Stimulated activated CD4-positive, alpha-beta T cell treated with anti-CD3 and anti-CD28 coated beads, Interleukin-12 subunit alpha, Interleukin-12 subunit beta, amount 100 ng/mL, for 24 hours (primary cell): ENCODE measurements around the gene LILRB1.
"Not testable (repeated sequence)": the region's sequence is repeated elsewhere in the genome, so short reads cannot be mapped to it uniquely, and the experiment has no call there.

Experiments
- DNase-seq, 2 experiments: peaks; one replicate each; pipeline ENCODE4 v3.0.0-alpha.2; 2020; ENCODE audit warnings: low read depth in 2 of 2

Gene LILRB1

GRCh38 chr19:54624934-54625730 lies 5.2 kb upstream of the LILRB1 start:
- not testable (repeated sequence) for DNase-seq

- DNase-seq: no peak
Measured at GRCh38 chr19:54626757-54627156, 3.5 kb upstream of the LILRB1 start.

GRCh38 chr19:54627912-54628311 lies 2.4 kb upstream of the LILRB1 start:
- DNase-seq: not testable (repeated sequence)

DNA sequence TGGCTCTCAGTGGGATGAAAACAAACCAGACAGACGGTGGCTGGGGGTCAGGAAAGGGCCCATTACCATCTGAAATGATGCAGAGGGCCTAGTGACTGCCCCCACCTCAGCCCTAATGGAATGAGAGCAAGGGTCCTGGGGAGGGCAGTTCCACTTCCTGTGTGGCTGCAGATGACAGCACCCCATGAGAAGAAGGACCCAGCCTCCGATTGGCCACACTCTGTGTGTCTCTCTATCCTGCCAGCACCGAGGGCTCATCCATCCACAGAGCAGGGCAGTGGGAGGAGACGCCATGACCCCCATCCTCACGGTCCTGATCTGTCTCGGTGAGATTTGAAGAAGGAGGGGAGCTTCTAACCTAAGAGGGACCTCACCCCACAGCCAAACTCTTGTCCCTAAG lies 498 bp downstream of the LILRB1 start:
- DNase-seq: no peak

DNA sequence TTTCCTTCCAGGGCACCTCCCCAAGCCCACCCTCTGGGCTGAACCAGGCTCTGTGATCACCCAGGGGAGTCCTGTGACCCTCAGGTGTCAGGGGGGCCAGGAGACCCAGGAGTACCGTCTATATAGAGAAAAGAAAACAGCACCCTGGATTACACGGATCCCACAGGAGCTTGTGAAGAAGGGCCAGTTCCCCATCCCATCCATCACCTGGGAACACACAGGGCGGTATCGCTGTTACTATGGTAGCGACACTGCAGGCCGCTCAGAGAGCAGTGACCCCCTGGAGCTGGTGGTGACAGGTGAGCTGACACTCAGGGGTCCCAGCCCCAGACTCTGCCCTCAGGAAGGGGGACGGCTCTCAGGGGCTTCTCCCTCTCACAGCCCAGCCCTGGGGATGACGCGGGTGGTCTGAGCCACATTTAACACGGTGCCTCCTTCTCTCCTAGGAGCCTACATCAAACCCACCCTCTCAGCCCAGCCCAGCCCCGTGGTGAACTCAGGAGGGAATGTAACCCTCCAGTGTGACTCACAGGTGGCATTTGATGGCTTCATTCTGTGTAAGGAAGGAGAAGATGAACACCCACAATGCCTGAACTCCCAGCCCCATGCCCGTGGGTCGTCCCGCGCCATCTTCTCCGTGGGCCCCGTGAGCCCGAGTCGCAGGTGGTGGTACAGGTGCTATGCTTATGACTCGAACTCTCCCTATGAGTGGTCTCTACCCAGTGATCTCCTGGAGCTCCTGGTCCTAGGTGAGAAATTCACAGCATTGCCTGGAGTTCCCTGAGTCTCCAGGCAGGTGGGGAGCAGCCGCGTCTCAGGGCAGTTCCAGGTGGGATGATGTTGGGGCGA lies 1.4 kb downstream of the LILRB1 start:
- DNase-seq: not testable (repeated sequence)

DNA sequence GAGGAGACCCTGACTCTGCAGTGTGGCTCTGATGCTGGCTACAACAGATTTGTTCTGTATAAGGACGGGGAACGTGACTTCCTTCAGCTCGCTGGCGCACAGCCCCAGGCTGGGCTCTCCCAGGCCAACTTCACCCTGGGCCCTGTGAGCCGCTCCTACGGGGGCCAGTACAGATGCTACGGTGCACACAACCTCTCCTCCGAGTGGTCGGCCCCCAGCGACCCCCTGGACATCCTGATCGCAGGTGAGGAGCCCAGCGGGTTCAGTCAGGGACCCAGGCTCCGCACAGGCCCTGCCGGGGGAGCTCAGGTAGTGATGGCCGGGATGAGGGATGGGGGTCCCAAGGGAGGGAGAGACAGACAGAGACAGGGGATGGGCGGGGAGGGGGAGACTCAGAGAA lies 2.2 kb downstream of the LILRB1 start:
- not testable (repeated sequence) for DNase-seq

DNA sequence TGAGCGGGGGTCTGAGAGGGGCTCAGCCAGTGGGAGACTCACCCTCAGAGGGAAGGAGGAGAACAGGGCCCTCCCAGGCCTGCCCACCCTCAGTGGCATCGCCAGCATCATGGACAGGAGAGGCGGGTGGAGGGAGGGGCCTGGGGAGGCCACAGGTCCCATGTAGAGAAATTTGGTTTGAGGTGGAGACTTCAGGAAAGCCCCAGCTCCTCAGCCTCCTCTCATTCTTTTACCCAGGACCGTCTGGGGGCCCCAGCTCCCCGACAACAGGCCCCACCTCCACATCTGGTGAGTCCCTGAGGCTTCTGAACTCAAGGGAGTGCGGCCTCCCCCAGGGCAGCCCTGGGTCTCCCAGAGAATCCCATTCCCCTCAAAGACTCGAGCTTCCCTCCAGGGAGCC lies 3.1 kb downstream of the LILRB1 start:
- DNase-seq: no peak

DNA sequence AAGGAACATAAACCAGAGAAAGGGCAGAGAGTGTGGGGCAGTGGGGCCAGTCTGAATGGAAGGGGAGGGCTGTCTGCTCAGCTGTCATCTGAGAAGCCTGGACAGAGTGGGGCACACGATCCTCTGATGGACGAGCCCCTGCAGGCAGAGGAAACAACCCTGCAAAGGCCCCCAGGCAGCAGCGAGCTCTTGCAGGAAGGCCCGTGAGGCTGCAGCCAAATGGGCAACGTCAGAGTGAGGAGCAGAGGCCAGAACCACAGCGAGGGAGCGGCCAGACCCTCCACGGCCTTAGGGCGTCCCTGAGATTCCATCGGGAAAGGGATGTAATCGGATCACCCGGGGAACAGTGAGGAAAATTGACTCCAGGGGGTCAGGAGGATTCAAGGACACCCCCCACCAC lies 5.8 kb downstream of the LILRB1 start:
- not testable (repeated sequence) for DNase-seq

DNA sequence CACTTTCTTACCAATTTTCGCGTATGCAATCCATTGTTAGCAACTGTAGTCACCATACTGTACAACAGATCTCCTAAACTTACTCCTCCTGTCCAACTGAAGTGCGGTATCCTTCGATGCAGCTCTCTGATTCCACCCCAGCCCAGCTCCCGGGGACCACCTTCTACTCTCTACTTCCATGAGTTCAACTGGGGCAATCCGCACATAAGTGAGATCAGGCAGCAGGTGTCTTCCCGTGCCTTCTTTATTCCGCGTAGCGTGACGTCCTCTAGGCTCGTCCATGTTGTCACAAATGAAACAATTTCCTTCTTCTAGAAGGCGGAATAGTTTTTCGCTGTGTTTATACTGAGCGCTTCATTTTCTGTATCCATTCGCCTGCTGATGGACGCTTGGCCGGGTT lies 8.4 kb downstream of the LILRB1 start:
- no peak for DNase-seq

GRCh38 chr19:54642953-54643352 lies 12.7 kb downstream of the LILRB1 start:
- not testable (repeated sequence) for DNase-seq

GRCh38 chr19:54643583-54643982 lies 13.3 kb downstream of the LILRB1 start:
- not testable (repeated sequence) for DNase-seq

GRCh38 chr19:54644056-54644455 lies 13.8 kb downstream of the LILRB1 start:
- no peak for DNase-seq

GRCh38 chr19:54646331-54646841 lies 16.1 kb downstream of the LILRB1 start:
- DNase-seq: no peak

- no peak for DNase-seq
Measured at GRCh38 chr19:54648129-54648528, 17.8 kb downstream of the LILRB1 start.

DNA sequence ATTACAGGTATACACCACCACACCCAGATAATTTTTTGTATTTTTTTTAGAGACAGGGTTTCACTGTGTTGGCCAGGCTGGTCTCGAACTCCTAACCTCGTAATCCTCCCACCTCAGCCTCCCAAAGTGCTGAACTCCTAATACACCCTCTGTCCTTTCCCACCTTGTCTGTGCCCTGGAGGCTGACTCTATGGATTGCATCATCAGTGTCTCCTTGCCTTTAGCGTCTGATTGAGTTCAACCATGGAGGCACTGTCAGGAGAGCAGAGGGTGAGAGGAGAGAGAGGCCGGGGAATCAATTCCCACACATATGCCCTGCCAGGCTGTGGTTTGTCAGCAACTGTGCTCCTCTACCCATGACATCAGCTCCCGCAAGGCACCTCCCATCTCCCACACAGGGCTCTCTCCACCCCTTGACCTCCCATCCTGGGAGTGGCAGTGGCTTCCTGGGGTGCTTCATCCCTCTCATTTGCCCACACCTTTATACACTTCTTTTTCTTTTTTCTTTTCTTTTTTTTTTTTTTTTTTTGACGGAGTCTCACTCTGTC lies 19.9 kb downstream of the LILRB1 start:
- DNase-seq: no peak

DNA sequence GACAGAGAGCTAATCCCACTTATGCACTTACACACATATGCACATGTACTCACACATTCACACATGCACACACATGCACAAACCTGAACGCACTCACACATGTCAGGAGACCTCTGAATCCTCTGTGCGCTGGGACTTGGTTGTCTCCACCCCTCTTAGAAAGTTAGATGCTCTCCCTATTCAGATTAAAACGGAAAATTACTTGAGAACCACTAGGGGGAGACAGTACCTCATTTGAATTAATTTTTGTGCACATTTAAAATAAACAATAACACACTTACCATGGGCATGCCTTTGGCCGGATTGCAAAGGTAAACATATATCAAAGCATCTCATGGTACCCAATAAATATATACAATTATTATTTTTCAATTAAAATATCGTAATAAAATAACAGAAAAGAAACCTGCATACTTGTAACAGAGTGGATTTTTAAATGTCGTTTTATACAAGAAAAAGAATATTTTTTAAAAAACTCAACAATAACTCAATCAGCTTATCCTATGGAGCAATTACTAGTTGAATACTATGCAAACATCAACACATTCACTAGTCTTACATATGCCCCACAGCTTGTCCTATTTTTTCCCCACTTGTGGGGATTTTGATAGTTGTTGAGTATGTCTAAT lies 23.0 kb downstream of the LILRB1 start:
- DNase-seq: no peak

DNA sequence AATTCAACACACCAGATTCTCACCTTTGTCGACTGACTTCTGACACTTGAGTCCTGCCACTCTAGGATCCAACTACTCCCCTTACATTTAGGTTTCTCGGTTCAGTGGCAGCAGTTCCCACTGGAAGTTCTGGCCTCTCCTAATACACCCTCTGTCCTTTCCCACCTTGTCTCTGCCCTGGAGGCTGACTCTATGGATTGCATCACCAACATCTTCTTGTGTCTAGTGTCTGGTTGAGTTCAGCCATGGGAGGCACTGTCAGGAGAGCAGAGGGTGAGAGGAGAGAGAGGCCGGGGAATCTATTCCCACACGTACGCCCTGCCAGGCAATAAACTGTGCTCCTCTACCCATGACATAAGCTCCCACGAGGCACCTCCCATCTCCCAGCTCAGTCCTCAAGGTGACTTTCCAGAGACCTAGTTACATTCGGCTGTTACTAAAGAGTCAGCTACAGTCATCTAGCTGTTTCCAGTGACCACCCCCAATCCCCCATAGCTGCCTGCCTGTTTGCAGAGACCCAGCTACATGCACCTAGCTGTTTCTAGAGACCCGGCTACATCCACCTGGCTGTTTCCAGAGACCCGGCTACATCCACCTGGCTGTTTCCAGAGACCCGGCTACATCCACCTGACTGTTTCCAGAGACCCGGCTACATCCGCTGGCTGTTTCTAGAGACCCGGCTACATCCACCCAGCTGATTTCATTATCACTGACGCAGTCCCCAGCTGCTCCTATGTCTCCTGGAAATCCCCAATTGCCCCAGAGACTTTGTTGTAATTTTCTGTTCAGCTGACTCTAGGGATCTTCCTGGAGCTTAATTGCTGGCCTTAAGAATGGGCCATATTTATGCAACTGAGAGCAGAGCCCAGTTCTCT lies 24.4 kb downstream of the LILRB1 start:
- DNase-seq: no peak

DNA sequence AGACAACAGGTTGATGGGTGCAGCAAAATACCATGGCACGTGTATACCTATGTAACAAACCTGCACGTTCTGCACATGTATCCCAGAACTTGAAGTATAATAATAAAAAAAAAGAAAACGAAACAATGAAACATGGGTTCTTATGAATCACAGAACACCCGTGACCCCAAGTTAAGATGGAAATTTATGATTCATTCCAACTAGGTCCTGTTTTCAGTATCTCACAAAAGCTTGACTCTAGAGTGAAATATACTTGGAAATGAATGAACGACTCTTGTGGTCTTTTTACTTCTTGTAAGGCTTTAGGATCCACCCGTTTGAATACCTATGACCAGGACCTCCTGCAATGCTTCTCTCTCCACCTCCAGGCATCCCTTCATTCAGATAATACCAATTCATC lies 29.0 kb downstream of the LILRB1 start:
- DNase-seq: no peak

DNA sequence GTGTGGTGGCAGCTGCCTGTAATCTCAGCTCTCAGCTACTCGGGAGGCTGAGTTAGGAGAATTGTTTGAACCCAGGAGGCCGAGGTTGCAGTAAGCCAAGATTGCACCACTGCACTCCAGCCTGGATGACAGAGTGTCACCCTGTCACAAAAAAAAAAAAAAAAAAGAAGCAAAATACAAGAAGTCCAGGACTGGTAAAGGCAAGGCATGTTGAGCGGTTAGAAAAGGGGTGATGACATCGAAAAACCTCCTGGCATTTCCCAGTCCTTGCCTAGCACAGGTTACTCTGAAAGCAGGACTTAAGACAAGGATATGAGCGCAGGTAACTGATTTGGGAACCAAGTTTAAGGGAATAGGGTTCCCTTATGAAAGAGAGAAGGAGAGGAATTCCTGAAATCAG lies 30.0 kb downstream of the LILRB1 start:
- DNase-seq: no peak

DNA sequence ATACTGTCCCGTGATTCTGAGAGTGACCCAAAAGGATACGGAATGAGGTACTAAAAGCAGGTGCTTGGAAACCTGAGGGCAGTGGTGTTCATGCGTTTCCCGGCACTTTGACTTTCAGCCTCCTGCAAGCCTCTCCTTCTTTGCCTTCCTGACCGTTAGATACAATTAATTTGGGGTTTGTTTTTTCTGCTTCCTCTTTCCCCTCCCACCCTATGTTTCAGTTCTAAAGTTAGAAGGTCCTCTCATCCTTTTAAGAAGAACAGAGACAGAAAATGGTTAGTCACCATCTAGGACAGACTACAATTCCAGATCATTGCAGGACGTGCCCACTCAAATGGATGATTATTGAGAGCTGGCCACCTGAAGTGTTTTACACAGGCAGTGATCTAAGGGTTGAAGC lies 30.7 kb downstream of the LILRB1 start:
- DNase-seq: no peak
